AG04449 (cell line): Measurements from ENCODE around the gene GGTLC2.

Experiments used
- CTCF ChIA-PET: fragments of 350-600 bp; formaldehyde crosslinking; extraction: SDS; loops from one replicate; lab custom pipeline; 2021; ENCODE audit warnings: antibody characterized with exemption; lab: Yijun Ruan, JAX
- POLR2A ChIA-PET: fragments of 400-600, 350-600 bp; formaldehyde crosslinking; extraction: SDS; loops from one replicate; lab custom pipeline; 2020; ENCODE audit warnings: antibody characterized with exemption, inconsistent platforms; lab: Yijun Ruan, JAX
- DNase-seq: peaks from one replicate; pipeline ENCODE4 v3.0.0-alpha.2; 2010; ENCODE audit warnings: low read depth, low spot score
- H3K4me3 ChIP-seq: 2 replicates; pipeline ENCODE4 v1.5.1; 2011; ENCODE audit warnings: low read depth, mild to moderate bottlenecking, control low read depth, low read length
- CTCF ChIP-seq: IDR thresholded peaks from one replicate; pipeline ENCODE4 v1.5.1; 2011; ENCODE audit warnings: mild to moderate bottlenecking, moderate library complexity, low read length, control low read depth, inconsistent platforms; ENCODE audit not compliant: insufficient read depth; ENCODE audit errors: missing control alignments

The GGTLC2 gene

GRCh38 chr22:22661275-22661674 lies 16.9 kb downstream of the GGTLC2 start:
- H3K4me3 ChIP-seq, result no peak overlapping the region
- no peak for DNase-seq
- TF ChIP-seq CTCF, result no peak
- ChIA-PET CTCF (no interaction called here), POLR2A (no interaction called here)

- no peak overlapping the region for H3K4me3 ChIP-seq
- CTCF ChIA-PET, result no interaction called here
- POLR2A ChIA-PET, result no interaction called here
- TF ChIP-seq CTCF, result no peak
- DNase-seq, result no peak
Measured at GRCh38 chr22:22662095-22662494, 17.7 kb downstream of the GGTLC2 start.

DNA sequence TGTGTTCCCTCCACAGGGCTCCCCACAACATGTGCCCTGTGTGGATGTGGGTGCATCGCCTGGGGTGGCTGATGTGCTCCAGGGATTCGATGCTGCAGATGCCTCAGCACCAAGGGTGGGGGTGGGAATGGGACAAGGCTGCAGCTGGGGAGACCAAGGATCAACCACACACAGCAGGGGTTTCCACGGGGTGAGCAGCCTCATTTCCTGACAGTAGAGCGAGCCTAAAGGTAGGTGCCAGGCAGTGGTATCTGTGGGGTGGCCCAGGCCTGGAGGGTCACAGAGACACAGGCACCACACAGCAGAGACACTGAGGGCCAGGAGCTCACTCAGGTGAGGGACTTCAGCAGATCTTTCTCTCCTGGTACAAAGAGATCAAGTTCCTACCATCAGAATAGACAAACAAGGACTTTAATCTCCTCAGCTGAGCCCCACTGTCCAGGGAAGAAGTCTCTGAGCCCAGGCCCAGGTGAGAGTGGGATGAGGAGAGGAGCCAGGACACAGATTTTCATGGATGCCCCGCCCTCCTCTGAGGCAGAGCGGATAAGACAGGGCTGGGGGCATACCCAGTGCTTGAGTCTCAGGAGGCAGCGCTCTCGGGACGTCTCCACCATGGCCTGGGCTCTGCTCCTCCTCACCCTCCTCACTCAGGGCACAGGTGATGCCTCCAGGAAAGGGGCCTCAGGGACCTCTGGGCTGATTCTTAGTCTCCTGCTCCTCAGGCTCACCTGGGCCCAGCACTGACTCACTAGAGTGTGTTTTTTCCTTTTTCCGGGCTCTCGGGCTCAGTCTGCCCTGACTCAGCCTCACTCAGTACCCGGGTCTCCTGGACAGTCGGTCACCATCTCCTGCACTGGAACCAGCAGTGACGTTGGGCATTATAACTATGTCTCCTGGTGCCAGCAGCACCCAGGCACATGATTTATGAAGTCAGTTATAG lies 19.7 kb downstream of the GGTLC2 start:
- no peak for DNase-seq
- ChIA-PET POLR2A (no interaction called here), CTCF (no interaction called here)
- H3K4me3 ChIP-seq, result no peak overlapping the region
- TF ChIP-seq CTCF, result no peak

DNA sequence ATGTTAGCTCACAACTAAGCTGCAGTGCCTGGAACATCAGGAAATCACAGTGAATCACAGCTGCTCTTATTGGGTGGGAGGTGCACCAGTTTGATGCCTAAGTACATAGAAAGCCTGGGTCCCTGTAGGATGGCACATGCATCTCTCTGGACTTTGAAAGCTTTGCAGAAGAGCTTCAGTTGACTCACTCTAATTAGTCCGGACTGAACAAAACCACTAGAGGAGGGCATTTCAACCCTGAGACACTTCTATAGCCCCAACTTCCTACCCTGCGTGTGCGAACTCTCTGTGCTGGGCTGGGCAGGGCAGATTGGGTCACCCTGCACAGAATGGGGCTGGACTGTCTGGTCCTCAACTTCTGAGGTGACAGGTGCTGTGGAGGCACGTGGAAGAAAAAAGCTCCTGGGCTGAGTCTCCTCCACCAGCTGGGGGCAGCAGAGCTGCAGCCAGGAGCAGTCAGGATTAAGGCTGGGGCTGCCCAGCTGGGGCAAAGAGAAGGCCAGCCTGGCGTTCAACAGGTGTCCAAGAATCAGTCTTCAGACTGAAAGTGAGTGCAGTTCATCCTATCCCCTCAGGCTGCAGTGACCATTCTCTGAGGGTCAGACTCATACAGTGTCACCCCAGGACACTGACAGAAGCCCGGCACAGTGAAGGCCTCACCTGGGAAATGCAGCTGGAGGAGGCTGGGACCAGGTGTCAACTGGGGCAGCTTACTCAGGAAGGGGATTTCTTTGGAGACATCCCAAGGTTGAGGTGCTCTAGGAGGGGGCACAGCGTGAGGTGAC lies 22.1 kb downstream of the GGTLC2 start:
- CTCF ChIA-PET, result interaction anchor here (0.9 to 3.1 kb wide), 15 partner anchors 9 to 202 kb away, joined by 3 to 14 read pairs (median 6); no protein-coding TSS in a partner anchor
- no peak overlapping the region for H3K4me3 ChIP-seq
- peak; percentile 59 for TF ChIP-seq CTCF
- POLR2A ChIA-PET, result no interaction called here
- no peak for DNase-seq

- ChIA-PET POLR2A (no interaction called here), CTCF (interaction anchor here (1.0 to 3.1 kb wide), 2 partner anchors 13 to 17 kb away, joined by 3 to 14 read pairs; no protein-coding TSS in a partner anchor)
- no peak for TF ChIP-seq CTCF
- DNase-seq, result no peak
- no peak overlapping the region for H3K4me3 ChIP-seq
Measured at GRCh38 chr22:22667966-22668880, 23.8 kb downstream of the GGTLC2 start.
